Tibial nerve (tissue), 4 donors: Measurements from ENCODE around the gene STXBP6.

Experiments
- EP300 ChIP-seq, 2 donors: sonication (generic); formaldehyde crosslinking; IDR thresholded peaks; one replicate each; pipeline ENCODE4 v1.6.1; 2017; ENCODE audit warnings: antibody characterized with exemption in 2 of 2, mild to moderate bottlenecking in 1 of 2
- POLR2A ChIP-seq, 2 donors: fragments of 450-650 bp; IDR thresholded peaks; one replicate each; pipeline ENCODE4 v1.6.1; 2017; ENCODE audit warnings: antibody characterized with exemption in 2 of 2, mild to moderate bottlenecking in 2 of 2, moderate library complexity in 2 of 2
- TF ChIP-seq, protein P1 (sequence below), 5 experiments: fragments of 200-600 bp in 3 of 5; fragments of 450-650 bp in 2 of 5; sonication (generic) in 3 of 5; IDR thresholded peaks; one replicate each; pipeline ENCODE4 v1.5.1; 2016 to 2019; ENCODE audit warnings: antibody characterized with exemption in 5 of 5, mild to moderate bottlenecking in 3 of 5, moderate library complexity in 2 of 5

- TF ChIP-seq, protein P1, sequence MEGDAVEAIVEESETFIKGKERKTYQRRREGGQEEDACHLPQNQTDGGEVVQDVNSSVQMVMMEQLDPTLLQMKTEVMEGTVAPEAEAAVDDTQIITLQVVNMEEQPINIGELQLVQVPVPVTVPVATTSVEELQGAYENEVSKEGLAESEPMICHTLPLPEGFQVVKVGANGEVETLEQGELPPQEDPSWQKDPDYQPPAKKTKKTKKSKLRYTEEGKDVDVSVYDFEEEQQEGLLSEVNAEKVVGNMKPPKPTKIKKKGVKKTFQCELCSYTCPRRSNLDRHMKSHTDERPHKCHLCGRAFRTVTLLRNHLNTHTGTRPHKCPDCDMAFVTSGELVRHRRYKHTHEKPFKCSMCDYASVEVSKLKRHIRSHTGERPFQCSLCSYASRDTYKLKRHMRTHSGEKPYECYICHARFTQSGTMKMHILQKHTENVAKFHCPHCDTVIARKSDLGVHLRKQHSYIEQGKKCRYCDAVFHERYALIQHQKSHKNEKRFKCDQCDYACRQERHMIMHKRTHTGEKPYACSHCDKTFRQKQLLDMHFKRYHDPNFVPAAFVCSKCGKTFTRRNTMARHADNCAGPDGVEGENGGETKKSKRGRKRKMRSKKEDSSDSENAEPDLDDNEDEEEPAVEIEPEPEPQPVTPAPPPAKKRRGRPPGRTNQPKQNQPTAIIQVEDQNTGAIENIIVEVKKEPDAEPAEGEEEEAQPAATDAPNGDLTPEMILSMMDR (IDR thresholded peaks at IDR 0.05), result no peak
- TF ChIP-seq POLR2A (IDR thresholded peaks at IDR 0.05) (no peak), EP300 (IDR thresholded peaks at IDR 0.05) (no peak)
Measured at GRCh38 chr14:24808412-24808811, 241.5 kb downstream of the STXBP6 start.
